ENCODE results near the gene DDX56.

Gene DDX56

DNA sequence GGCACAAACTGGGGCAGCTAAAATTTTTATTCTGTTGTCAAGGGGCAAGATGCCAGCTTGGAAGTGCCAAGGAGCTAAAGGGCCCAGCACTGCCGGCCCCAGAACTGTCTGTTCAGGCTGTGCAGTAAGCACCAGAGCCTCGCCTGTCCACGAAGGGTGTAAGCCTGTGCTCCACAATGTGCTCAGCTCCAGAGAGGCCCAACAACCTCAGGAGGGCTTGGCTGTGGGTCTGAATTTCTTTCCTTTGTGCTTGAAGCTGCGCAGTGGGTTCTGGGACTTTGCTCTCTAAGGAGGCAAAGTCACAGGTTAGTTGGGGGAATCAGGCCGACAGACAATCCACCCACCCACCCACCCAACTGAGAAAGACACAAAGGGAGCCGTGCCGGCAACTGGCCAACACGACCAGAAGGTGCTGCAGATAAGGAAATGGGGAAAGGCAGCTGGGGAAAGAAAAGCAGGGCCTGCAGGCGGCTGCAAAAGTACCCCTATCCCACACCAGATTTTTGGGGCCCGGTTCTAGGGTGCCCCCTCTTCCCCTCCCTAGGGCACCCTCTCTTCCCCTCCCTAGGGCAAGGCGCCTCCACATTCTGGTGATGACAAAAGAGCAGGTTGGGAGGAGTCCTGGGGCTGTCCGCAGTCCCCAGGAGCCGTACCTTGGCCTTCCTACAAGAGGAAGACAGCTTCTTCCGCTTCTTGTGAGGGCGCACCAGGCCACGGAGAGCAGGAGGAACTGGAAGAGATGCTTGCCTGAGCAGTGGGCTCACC, 7.7 kb downstream of the DDX56 start:
- TF ChIP-seq ZNF8 (CRISPR knock-in tag; IDR thresholded peaks at IDR 0.05) (no peak), ZC3H10 (CRISPR knock-in tag; IDR thresholded peaks at IDR 0.05) (no peak), OSR1 (CRISPR knock-in tag; IDR thresholded peaks at IDR 0.05) (no peak), ISL1 (CRISPR knock-in tag; IDR thresholded peaks at IDR 0.05) (no peak), ZFP3 (CRISPR knock-in tag; IDR thresholded peaks at IDR 0.05) (no peak), TOX (CRISPR knock-in tag; IDR thresholded peaks at IDR 0.05; ENCODE audit: borderline replicate concordance) (no peak), ZNF565 (CRISPR knock-in tag; conservative IDR thresholded peaks at IDR 0.05; ENCODE audit: low read depth) (no peak)
- TF ChIP-seq, protein P1, sequence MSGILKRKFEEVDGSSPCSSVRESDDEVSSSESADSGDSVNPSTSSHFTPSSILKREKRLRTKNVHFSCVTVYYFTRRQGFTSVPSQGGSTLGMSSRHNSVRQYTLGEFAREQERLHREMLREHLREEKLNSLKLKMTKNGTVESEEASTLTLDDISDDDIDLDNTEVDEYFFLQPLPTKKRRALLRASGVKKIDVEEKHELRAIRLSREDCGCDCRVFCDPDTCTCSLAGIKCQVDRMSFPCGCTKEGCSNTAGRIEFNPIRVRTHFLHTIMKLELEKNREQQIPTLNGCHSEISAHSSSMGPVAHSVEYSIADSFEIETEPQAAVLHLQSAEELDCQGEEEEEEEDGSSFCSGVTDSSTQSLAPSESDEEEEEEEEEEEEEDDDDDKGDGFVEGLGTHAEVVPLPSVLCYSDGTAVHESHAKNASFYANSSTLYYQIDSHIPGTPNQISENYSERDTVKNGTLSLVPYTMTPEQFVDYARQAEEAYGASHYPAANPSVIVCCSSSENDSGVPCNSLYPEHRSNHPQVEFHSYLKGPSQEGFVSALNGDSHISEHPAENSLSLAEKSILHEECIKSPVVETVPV (CRISPR knock-in tag; IDR thresholded peaks at IDR 0.05), result no peak
- TF ChIP-seq, protein P2, sequence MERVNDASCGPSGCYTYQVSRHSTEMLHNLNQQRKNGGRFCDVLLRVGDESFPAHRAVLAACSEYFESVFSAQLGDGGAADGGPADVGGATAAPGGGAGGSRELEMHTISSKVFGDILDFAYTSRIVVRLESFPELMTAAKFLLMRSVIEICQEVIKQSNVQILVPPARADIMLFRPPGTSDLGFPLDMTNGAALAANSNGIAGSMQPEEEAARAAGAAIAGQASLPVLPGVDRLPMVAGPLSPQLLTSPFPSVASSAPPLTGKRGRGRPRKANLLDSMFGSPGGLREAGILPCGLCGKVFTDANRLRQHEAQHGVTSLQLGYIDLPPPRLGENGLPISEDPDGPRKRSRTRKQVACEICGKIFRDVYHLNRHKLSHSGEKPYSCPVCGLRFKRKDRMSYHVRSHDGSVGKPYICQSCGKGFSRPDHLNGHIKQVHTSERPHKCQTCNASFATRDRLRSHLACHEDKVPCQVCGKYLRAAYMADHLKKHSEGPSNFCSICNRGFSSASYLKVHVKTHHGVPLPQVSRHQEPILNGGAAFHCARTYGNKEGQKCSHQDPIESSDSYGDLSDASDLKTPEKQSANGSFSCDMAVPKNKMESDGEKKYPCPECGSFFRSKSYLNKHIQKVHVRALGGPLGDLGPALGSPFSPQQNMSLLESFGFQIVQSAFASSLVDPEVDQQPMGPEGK (CRISPR knock-in tag; IDR thresholded peaks at IDR 0.05; ENCODE audit: borderline replicate concordance), result no peak
- TF ChIP-seq, protein P3, sequence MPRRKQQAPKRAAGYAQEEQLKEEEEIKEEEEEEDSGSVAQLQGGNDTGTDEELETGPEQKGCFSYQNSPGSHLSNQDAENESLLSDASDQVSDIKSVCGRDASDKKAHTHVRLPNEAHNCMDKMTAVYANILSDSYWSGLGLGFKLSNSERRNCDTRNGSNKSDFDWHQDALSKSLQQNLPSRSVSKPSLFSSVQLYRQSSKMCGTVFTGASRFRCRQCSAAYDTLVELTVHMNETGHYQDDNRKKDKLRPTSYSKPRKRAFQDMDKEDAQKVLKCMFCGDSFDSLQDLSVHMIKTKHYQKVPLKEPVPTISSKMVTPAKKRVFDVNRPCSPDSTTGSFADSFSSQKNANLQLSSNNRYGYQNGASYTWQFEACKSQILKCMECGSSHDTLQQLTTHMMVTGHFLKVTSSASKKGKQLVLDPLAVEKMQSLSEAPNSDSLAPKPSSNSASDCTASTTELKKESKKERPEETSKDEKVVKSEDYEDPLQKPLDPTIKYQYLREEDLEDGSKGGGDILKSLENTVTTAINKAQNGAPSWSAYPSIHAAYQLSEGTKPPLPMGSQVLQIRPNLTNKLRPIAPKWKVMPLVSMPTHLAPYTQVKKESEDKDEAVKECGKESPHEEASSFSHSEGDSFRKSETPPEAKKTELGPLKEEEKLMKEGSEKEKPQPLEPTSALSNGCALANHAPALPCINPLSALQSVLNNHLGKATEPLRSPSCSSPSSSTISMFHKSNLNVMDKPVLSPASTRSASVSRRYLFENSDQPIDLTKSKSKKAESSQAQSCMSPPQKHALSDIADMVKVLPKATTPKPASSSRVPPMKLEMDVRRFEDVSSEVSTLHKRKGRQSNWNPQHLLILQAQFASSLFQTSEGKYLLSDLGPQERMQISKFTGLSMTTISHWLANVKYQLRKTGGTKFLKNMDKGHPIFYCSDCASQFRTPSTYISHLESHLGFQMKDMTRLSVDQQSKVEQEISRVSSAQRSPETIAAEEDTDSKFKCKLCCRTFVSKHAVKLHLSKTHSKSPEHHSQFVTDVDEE (CRISPR knock-in tag; IDR thresholded peaks at IDR 0.05), result no peak
- peak; percentile 37 for ATAC-seq

DNA sequence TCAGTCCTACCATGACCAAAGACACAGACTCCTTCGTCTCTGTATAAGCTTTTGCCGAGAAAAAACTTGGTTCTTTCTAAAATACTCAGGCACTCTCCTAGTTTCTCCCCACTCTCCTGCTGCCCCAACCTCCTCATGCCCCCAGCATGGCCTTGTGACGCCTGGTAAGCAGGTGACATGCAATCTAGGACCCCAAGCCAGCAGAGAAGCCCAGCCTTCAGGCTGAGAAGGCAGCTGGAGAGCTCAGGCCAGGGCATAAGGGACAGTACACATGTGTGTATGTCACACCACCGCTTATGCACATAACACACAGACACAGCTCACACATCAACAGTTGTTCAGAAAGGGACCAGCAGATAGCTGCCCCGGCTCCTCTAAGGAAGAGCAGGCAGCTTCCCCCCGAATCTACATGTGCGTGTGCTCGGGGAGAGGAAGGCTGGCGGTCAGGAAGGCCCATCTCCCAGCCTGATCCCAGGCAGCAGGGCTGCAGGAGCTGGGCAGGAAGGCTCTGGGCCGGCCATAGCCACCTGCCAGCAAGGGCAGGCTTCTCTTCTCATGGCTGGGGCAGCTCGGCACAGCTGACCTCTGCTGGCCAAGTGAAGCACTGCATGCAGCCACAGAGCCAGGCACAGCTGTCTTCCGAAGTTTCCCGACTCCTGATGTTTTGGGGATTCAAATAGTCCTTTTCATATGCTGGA, 8.5 kb downstream of the DDX56 start:
- ATAC-seq, result peak; percentile 83
- TF ChIP-seq ZNF70 (CRISPR knock-in tag; IDR thresholded peaks at IDR 0.05) (no peak), ZFP3 (CRISPR knock-in tag; IDR thresholded peaks at IDR 0.05) (no peak), ARNTL (CRISPR knock-in tag; IDR thresholded peaks at IDR 0.05; ENCODE audit: borderline replicate concordance, low read depth) (no peak)
- TF ChIP-seq, protein P2 (CRISPR knock-in tag; IDR thresholded peaks at IDR 0.05; ENCODE audit: borderline replicate concordance), result no peak

DNA sequence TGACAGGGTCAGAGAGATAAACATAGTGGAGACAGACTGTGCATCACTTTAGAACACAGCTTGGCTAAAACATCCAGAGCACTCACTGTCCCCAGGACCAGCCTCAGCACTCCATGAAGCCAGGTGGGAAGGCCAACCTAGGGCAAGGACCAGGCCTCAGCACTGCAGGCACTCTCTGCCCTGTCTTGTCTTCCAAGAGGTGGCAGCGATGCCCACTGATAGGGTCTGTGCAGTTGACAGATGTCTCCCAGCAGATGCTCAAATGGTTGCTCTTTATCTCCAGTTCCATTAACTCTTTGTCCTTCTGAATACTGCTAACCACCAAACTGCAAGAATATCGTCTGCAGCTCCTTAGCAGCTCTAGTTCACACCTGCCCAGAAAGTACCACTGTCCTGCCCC, 9.1 kb downstream of the DDX56 start:
- no peak for TF ChIP-seq CSDC2 (CRISPR knock-in tag; IDR thresholded peaks at IDR 0.05)
- TF ChIP-seq, protein P4, sequence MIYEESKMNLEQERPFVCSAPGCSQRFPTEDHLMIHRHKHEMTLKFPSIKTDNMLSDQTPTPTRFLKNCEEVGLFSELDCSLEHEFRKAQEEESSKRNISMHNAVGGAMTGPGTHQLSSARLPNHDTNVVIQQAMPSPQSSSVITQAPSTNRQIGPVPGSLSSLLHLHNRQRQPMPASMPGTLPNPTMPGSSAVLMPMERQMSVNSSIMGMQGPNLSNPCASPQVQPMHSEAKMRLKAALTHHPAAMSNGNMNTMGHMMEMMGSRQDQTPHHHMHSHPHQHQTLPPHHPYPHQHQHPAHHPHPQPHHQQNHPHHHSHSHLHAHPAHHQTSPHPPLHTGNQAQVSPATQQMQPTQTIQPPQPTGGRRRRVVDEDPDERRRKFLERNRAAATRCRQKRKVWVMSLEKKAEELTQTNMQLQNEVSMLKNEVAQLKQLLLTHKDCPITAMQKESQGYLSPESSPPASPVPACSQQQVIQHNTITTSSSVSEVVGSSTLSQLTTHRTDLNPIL (CRISPR knock-in tag; IDR thresholded peaks at IDR 0.05; ENCODE audit: low read depth), result no peak
- no peak for TF ChIP-seq ZFP30 (CRISPR knock-in tag; IDR thresholded peaks at IDR 0.05)
- TF ChIP-seq, protein P1 (CRISPR knock-in tag; IDR thresholded peaks at IDR 0.05), result no peak
- no peak for TF ChIP-seq GLIS3 (CRISPR knock-in tag; IDR thresholded peaks at IDR 0.05)
- TF ChIP-seq TOX (CRISPR knock-in tag; IDR thresholded peaks at IDR 0.05; ENCODE audit: borderline replicate concordance), result no peak
- TF ChIP-seq ESRRG (CRISPR knock-in tag; IDR thresholded peaks at IDR 0.05), result no peak
- no peak for TF ChIP-seq TCF4 (CRISPR knock-in tag; IDR thresholded peaks at IDR 0.05; ENCODE audit: borderline replicate concordance)
- TF ChIP-seq, protein P2 (CRISPR knock-in tag; IDR thresholded peaks at IDR 0.05; ENCODE audit: borderline replicate concordance), result no peak
- TF ChIP-seq ZNF565 (CRISPR knock-in tag; conservative IDR thresholded peaks at IDR 0.05; ENCODE audit: low read depth), result no peak

More for the DNA sequence above, 9.1 kb downstream of the DDX56 start:
- ATAC-seq, result no peak

All from SK-N-SH treated with all-trans-retinoic acid at 6 μM for 48 hours (cell line).